Gastrocnemius medialis (tissue), 4 donors: Measurements from ENCODE around the gene GRK1.

Source experiments
- POLR2A ChIP-seq, 2 donors: fragments of 450-650 bp; IDR thresholded peaks; one replicate each; pipeline ENCODE4 v1.6.1; 2017; ENCODE audit warnings: antibody characterized with exemption in 2 of 2, mild to moderate bottlenecking in 2 of 2, moderate library complexity in 2 of 2
- TF ChIP-seq, protein P1 (sequence below), 5 experiments: fragments of 450-650 bp in 3 of 5; fragments of 200-600 bp in 2 of 5; sonication (generic) in 2 of 5; IDR thresholded peaks in 4 of 5; conservative IDR thresholded peaks in 1 of 5; 1 replicate in 4 of 5; 2 replicates in 1 of 5; pipeline ENCODE4 v1.5.1; 2016 to 2019; ENCODE audit warnings: antibody characterized with exemption in 5 of 5, mild to moderate bottlenecking in 3 of 5, moderate library complexity in 3 of 5

- TF ChIP-seq, protein P1, sequence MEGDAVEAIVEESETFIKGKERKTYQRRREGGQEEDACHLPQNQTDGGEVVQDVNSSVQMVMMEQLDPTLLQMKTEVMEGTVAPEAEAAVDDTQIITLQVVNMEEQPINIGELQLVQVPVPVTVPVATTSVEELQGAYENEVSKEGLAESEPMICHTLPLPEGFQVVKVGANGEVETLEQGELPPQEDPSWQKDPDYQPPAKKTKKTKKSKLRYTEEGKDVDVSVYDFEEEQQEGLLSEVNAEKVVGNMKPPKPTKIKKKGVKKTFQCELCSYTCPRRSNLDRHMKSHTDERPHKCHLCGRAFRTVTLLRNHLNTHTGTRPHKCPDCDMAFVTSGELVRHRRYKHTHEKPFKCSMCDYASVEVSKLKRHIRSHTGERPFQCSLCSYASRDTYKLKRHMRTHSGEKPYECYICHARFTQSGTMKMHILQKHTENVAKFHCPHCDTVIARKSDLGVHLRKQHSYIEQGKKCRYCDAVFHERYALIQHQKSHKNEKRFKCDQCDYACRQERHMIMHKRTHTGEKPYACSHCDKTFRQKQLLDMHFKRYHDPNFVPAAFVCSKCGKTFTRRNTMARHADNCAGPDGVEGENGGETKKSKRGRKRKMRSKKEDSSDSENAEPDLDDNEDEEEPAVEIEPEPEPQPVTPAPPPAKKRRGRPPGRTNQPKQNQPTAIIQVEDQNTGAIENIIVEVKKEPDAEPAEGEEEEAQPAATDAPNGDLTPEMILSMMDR (IDR thresholded peaks at IDR 0.05 in 4 of 5, conservative IDR thresholded peaks at IDR 0.05 in 1 of 5), result no peak
- TF ChIP-seq POLR2A (IDR thresholded peaks at IDR 0.05), result no peak
These were observed 3.5 kb downstream of the GRK1 start for GRCh38 chr13:113670541-113670940.
